ENCODE measurements around the gene KNDC1. TPM values are rescaled to one million over a fixed set of nuclear protein-coding genes. Genes with fewer than 3 reads are reported as not detected.

The KNDC1 gene
- total and polyA plus RNA-seq, 10 of the 15 experiments (the other 5 are each of a cell fraction or from before 2014, with no cell fraction given): 0.03 to 0.11 (median 0.05) TPM; not detected in 7

DNA sequence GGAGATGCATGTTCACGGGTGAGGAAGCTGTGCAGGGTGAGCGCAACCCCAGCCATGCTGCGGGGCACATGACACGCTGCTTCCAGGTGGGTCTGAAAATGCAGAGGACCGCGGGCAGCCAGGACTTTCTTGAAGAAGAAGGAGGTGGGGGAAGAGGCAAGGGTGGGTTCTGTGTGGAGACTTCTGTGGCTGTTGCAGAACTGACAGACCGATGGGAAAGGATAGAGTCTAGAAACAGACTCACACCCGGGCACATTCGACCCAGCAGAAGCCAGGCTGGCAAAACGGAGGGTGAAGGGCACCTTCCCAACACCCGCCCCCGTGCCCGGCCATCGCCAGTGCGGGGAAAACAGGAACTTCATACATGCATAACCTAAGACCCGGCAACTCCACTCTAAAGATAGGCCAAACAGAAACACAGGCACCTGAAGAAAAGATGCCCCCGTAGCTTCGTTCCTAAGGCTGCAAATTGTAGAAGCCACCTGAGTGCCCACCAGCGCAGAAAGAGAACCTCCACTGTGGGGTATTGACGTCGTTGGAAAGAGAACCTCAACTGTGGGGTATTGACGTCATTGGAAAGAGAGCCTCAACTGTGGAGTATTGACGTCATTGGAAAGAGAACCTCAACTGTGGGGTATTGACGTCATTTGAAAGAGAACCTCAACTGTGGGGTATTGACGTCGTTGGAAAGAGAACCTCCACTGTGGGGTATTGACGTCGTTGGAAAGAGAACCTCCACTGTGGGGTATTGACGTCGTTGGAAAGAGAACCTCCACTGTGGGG, 4.8 kb upstream of the KNDC1 start:
- Histone ChIP-seq H3K9me3 (replicated peaks; ENCODE audit: control insufficient read depth, insufficient read depth, low read length) (no peaks in the 10 kb centered on the region), H3K36me3 (ENCODE audit: control insufficient read depth in 2 of 2, insufficient read depth in 2 of 2, low read length in 1 of 2) (no peaks in the 10 kb centered on the region), H3K9ac (ENCODE audit: control insufficient read depth, insufficient read depth, low read length) (no peak overlapping the region), H4K20me1 (ENCODE audit: control insufficient read depth, insufficient read depth) (no peaks in the 10 kb centered on the region), H3K27me3 (replicated peaks in 1 of 2; ENCODE audit: control insufficient read depth in 2 of 2, insufficient read depth in 2 of 2, low read length in 1 of 2) (no peaks in the 10 kb centered on the region), H2AFZ (ENCODE audit: control insufficient read depth, low read depth, low read length) (no peak overlapping the region), H3K79me2 (ENCODE audit: control insufficient read depth, insufficient read depth, low read length) (no peaks in the 10 kb centered on the region), H3K4me3 (no peak overlapping the region), H3K4me1 (ENCODE audit: control insufficient read depth, insufficient read depth, low read length) (no peaks in the 10 kb centered on the region), H3K4me2 (ENCODE audit: control insufficient read depth, insufficient read depth) (no peak overlapping the region), H3K27ac (ENCODE audit: control insufficient read depth, insufficient read depth) (no peak overlapping the region)
- FAIRE-seq (no peak), DNase-seq (ENCODE audit: low read depth, low spot score) (no peak), ATAC-seq (no peak)
- CTCF ChIA-PET: no interaction called here
- BruUV-seq (replicated peaks): no TSS peak
- WGBS (ENCODE audit: insufficient coverage, insufficient replicate concordance, low lambda C conversion rate, missing lambda C conversion rate): 55% methylated on average over 28 of the region's 30 CpGs
- intact Hi-C loops (cut with micrococcal nuclease; ENCODE audit: unreplicated experiment): no loop called here
- POLR2A ChIA-PET: no interaction called here
- TF ChIP-seq RFX5 (IDR thresholded peaks at IDR 0.05; ENCODE audit: low read depth, low read length) (no peak), EZH2 (IDR thresholded peaks at IDR 0.05; ENCODE audit: borderline replicate concordance, control insufficient read depth, low read depth, low read length) (no peak), SPI1 (IDR thresholded peaks at IDR 0.05; ENCODE audit: borderline replicate concordance, insufficient read depth, low read depth, low read length) (no peak), BHLHE40 (IDR thresholded peaks at IDR 0.05; ENCODE audit: borderline replicate concordance in 1 of 2, low read depth in 2 of 2, low read length in 1 of 2) (no peak), EGR1 (IDR thresholded peaks at IDR 0.05; ENCODE audit: borderline replicate concordance in 1 of 2, low read depth in 2 of 2, low read length in 2 of 2) (no peak)
- in situ Hi-C loops (cut with MboI): no loop called here
- SMC1A ChIA-PET (ENCODE audit: uncharacterized antibody, unreplicated experiment): no interaction called here
- RAD21 ChIA-PET (ENCODE audit: unreplicated experiment): no interaction called here
